Liver (tissue), 9 donors: ENCODE measurements around the gene IL17RB. TPM values are rescaled to one million over a fixed set of nuclear protein-coding genes. Genes with fewer than 3 reads are reported as not detected.
A peak's percentile ranks its signal among the peaks of the same experiment; 100 is the strongest.

Experiments
- DNase-seq: peaks from one replicate; pipeline ENCODE4 v3.0.0-alpha.2; 2017; ENCODE audit warnings: low spot score
- H3K27ac ChIP-seq, 2 donors: one replicate each; pipeline ENCODE4 v1.7.0; 2013; ENCODE audit warnings: inconsistent platforms in 2 of 2, low read length in 2 of 2, control low read depth in 1 of 2, low read depth in 1 of 2, mild to moderate bottlenecking in 1 of 2
- H3K27me3 ChIP-seq, 4 donors: one replicate each; pipeline versions ENCODE4 v1.6.1 to v1.7.0; 2013; ENCODE audit warnings: low read length in 3 of 4, inconsistent platforms in 1 of 4, mild to moderate bottlenecking in 1 of 4, moderate library complexity in 1 of 4; ENCODE audit not compliant: control insufficient read depth in 4 of 4, insufficient read depth in 4 of 4
- H3K36me3 ChIP-seq, 4 donors: one replicate each; pipeline versions ENCODE4 v1.6.1 to v1.7.0; 2013; ENCODE audit warnings: low read length in 3 of 4, mild to moderate bottlenecking in 3 of 4, low read depth in 1 of 4, moderate library complexity in 1 of 4; ENCODE audit not compliant: control insufficient read depth in 4 of 4, insufficient read depth in 3 of 4
- H3K4me1 ChIP-seq, 4 donors: one replicate each; pipeline versions ENCODE4 v1.6.1 to v1.7.0; 2013; ENCODE audit warnings: low read length in 3 of 4, mild to moderate bottlenecking in 3 of 4, moderate library complexity in 1 of 4; ENCODE audit not compliant: control insufficient read depth in 4 of 4, insufficient read depth in 4 of 4
- H3K4me3 ChIP-seq, 3 donors: one replicate each; pipeline versions ENCODE4 v1.6.1 to v1.7.0; 2013; ENCODE audit warnings: low read length in 3 of 3, control low read depth in 1 of 3, low read depth in 1 of 3, mild to moderate bottlenecking in 1 of 3
- H3K9ac ChIP-seq, 2 donors: one replicate each; pipeline ENCODE4 v1.7.0; 2013; ENCODE audit warnings: low read length in 2 of 2, mild to moderate bottlenecking in 2 of 2, moderate library complexity in 2 of 2, control low read depth in 1 of 2, low read depth in 1 of 2
- H3K9me3 ChIP-seq, 4 donors: one replicate each; pipeline versions ENCODE4 v1.6.1 to v1.7.0; 2013; ENCODE audit warnings: low read length in 3 of 4; ENCODE audit not compliant: control insufficient read depth in 4 of 4
- ATF3 ChIP-seq: IDR thresholded peaks from 2 replicates; pipeline ENCODE4 v1.6.1; 2016; ENCODE audit warnings: antibody characterized with exemption
- EGR1 ChIP-seq, 2 donors: IDR thresholded peaks; 2 replicates each; pipeline ENCODE4 v1.6.1; 2016 to 2018; ENCODE audit warnings: antibody characterized with exemption in 2 of 2, low read depth in 2 of 2
- FOXA1 ChIP-seq: IDR thresholded peaks from 2 replicates; pipeline ENCODE4 v1.6.1; 2016; ENCODE audit warnings: antibody characterized with exemption
- FOXA2 ChIP-seq: IDR thresholded peaks from 2 replicates; pipeline ENCODE4 v1.6.1; 2016; ENCODE audit warnings: antibody characterized with exemption
- GABPA ChIP-seq, 2 donors: IDR thresholded peaks in 1 of 2; conservative IDR thresholded peaks in 1 of 2; 2 replicates each; pipeline ENCODE4 v1.6.1; 2016; ENCODE audit warnings: antibody characterized with exemption in 2 of 2, mild to moderate bottlenecking in 1 of 2, moderate library complexity in 1 of 2
- HNF4A ChIP-seq, 2 donors: conservative IDR thresholded peaks; 2 replicates each; pipeline ENCODE4 v1.6.1; 2016; ENCODE audit warnings: antibody characterized with exemption in 2 of 2, mild to moderate bottlenecking in 2 of 2
- HNF4G ChIP-seq: IDR thresholded peaks from 2 replicates; pipeline ENCODE4 v1.6.1; 2016; ENCODE audit warnings: antibody characterized with exemption
- RAD21 ChIP-seq, 2 donors: IDR thresholded peaks; 2 replicates each; pipeline ENCODE4 v1.6.1; 2016; ENCODE audit warnings: antibody characterized with exemption in 2 of 2, mild to moderate bottlenecking in 2 of 2
- RXRA ChIP-seq, 2 donors: IDR thresholded peaks; 2 replicates each; pipeline ENCODE4 v1.6.1; 2017 to 2018; ENCODE audit warnings: antibody characterized with exemption in 2 of 2, mild to moderate bottlenecking in 1 of 2
- SP1 ChIP-seq: IDR thresholded peaks from 2 replicates; pipeline ENCODE4 v1.6.1; 2018; ENCODE audit warnings: antibody characterized with exemption, mild to moderate bottlenecking
- TAF1 ChIP-seq: conservative IDR thresholded peaks from 2 replicates; pipeline ENCODE4 v1.6.1; 2016; ENCODE audit warnings: antibody characterized with exemption, mild to moderate bottlenecking
- YY1 ChIP-seq: IDR thresholded peaks from 2 replicates; pipeline ENCODE4 v1.6.1; 2016; ENCODE audit warnings: antibody characterized with exemption, mild to moderate bottlenecking
- WGBS: extraction: QIAGEN DNeasy Blood & Tissue Kit; methylation state at CpG from one replicate; pipeline ENCODE4 v1.1.7; 2013; 5-methylcytosine and 5-hydroxymethylcytosine counted together
- polyA plus RNA-seq, 2 donors: library from polyadenylated mRNA; stranded (reverse) in 1 of 2; unstranded in 1 of 2; fragments of 200-250 nt in 1 of 2; fragments of >200 nt in 1 of 2; fragmentation: Nextera tagmentation in 1 of 2; extraction: Ambion mirVana in 1 of 2; gene quantifications; one replicate each; pipeline versions ENCODE4 v1.2.1 to v1.2.3, GENCODE V29; 2013 to 2015
- total RNA-seq, 2 donors: library from RNA; depleted of rRNA; stranded (reverse); fragments of >200 nt; gene quantifications; one replicate each; pipeline ENCODE4 v1.2.3, GENCODE V29; 2014
- TF ChIP-seq, protein P1 (sequence below): IDR thresholded peaks from 2 replicates; pipeline ENCODE4 v1.6.1; 2016; ENCODE audit warnings: antibody characterized with exemption, mild to moderate bottlenecking
- TF ChIP-seq, protein P2 (sequence below): IDR thresholded peaks from 2 replicates; pipeline ENCODE4 v1.6.1; 2016; ENCODE audit warnings: antibody characterized with exemption
- TF ChIP-seq, protein P3 (sequence below): IDR thresholded peaks from 2 replicates; pipeline ENCODE4 v1.6.1; 2016; ENCODE audit warnings: antibody characterized with exemption
- donor health status: healthy.
- donor health status: healthy.
- donor health status: healthy.
- donor health status: healthy.
- donor health status: healthy.

The IL17RB gene
- total and polyA plus RNA-seq, 4 donors: 11.8 to 21.6 (median 15.8) TPM

GRCh38 chr3:53880396-53881345 lies 34.3 kb downstream of the IL17RB start:
- H3K9ac ChIP-seq: peak overlapping the region in 1 of 2 donors; percentile 49
- DNase-seq: no peak
- H3K4me3 ChIP-seq: peak overlapping the region in 2 of 3 donors; percentile 86 to 87
- 71% methylated on average over 10 of the region's 10 CpGs for WGBS
- no peak overlapping the region for H3K27ac ChIP-seq
- no peaks in the 10 kb centered on the region for H3K9me3 ChIP-seq
- TF ChIP-seq YY1: no peak
- TF ChIP-seq HNF4A (conservative IDR thresholded peaks at IDR 0.05): no peak
- no peak for TF ChIP-seq FOXA1
- no peak for TF ChIP-seq RXRA (IDR thresholded peaks at IDR 0.05)
- peaks cover 4 to 11% (median 9%) of the 10 kb centered on the region in 4 donors for H3K4me1 ChIP-seq
- H3K27me3 ChIP-seq: no peaks in the 10 kb centered on the region
- H3K36me3 ChIP-seq: peaks cover 5 to 57% (median 47%) of the 10 kb centered on the region in 4 donors

DNA sequence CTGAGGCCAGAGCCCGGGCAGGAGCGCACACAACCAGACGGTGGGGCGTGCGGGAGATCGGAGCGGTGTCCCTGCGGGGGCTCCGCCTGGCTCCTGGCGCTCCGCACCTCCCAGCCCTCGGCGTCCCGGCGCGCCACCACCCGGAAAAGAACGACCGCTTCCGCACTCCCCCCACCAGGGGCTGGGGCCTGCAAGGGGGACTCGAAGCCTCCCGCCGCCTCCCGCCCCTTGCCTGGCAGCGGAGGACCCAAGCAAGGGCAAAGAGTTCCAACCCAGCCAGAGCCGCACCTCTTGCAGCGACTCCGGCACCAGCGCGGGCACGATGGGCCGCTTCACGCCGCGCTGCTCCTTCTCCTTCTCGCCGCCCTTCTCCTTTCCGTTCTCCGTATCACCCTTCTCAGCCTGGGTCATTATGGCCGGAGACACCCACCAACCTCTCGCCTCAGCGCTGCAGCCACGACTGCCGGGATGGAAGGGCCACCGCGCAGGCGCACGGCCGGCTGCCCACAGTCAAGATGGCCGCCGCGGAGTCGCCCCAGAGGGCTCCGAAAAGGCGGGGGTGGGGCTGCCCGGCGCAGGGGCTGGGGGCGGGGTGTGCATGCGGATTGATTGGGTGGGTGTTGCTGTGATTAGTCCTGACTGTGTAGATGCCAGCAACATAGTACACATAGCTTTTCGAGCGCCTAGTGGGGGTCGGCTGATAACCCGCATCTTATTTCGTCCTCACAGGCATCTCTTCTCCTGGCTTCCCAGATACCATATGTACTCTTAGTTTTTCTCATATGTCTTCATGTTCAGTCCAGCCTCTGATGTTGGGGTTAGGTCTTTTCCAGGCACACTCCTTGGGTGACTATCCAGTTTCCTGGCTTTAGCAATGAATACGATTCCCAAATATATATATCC lies 35.6 kb downstream of the IL17RB start, which contains the start of gene ACTR8:
Gene ACTR8 (minus strand): TSS at position 462 of the 903 bp plus-strand sequence. CDS start 51 bp downstream, at position 411.
- Histone ChIP-seq H3K4me1 (peaks cover 4 to 11% (median 9%) of the 10 kb centered on the region in 4 donors), H3K9ac (peak within 1 kb of the TSS; percentile 48 to 57), H3K36me3 (peaks cover 5 to 49% (median 46%) of the 10 kb centered on the region in 4 donors), H3K27me3 (no peaks in the 10 kb centered on the region), H3K9me3 (no peaks in the 10 kb centered on the region), H3K4me3 (peak within 1 kb of the TSS; percentile 86 to 88 (median 87)), H3K27ac (peak within 1 kb of the TSS; percentile 78 to 85)
- peak; percentile 91 for DNase-seq
- 2% methylated on average over 65 of the region's 65 CpGs for WGBS
- TF ChIP-seq HNF4G: no peak
- no peak for TF ChIP-seq ATF3
- TF ChIP-seq, protein P1, sequence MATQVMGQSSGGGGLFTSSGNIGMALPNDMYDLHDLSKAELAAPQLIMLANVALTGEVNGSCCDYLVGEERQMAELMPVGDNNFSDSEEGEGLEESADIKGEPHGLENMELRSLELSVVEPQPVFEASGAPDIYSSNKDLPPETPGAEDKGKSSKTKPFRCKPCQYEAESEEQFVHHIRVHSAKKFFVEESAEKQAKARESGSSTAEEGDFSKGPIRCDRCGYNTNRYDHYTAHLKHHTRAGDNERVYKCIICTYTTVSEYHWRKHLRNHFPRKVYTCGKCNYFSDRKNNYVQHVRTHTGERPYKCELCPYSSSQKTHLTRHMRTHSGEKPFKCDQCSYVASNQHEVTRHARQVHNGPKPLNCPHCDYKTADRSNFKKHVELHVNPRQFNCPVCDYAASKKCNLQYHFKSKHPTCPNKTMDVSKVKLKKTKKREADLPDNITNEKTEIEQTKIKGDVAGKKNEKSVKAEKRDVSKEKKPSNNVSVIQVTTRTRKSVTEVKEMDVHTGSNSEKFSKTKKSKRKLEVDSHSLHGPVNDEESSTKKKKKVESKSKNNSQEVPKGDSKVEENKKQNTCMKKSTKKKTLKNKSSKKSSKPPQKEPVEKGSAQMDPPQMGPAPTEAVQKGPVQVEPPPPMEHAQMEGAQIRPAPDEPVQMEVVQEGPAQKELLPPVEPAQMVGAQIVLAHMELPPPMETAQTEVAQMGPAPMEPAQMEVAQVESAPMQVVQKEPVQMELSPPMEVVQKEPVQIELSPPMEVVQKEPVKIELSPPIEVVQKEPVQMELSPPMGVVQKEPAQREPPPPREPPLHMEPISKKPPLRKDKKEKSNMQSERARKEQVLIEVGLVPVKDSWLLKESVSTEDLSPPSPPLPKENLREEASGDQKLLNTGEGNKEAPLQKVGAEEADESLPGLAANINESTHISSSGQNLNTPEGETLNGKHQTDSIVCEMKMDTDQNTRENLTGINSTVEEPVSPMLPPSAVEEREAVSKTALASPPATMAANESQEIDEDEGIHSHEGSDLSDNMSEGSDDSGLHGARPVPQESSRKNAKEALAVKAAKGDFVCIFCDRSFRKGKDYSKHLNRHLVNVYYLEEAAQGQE: peak; percentile 49
- TF ChIP-seq, protein P2, sequence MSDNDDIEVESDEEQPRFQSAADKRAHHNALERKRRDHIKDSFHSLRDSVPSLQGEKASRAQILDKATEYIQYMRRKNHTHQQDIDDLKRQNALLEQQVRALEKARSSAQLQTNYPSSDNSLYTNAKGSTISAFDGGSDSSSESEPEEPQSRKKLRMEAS: no peak
- peak; percentile 99 for TF ChIP-seq YY1
- peak in 1 of 2 donors; percentile 29 for TF ChIP-seq GABPA (IDR thresholded peaks at IDR 0.05 in 1 of 2, conservative IDR thresholded peaks at IDR 0.05 in 1 of 2)
- peak; percentile 93 for TF ChIP-seq TAF1
- TF ChIP-seq FOXA2: no peak
- TF ChIP-seq RAD21 (IDR thresholded peaks at IDR 0.05): no peak
- no peak for TF ChIP-seq EGR1 (IDR thresholded peaks at IDR 0.05; ENCODE audit: low read depth in 2 of 2)
- TF ChIP-seq, protein P3, sequence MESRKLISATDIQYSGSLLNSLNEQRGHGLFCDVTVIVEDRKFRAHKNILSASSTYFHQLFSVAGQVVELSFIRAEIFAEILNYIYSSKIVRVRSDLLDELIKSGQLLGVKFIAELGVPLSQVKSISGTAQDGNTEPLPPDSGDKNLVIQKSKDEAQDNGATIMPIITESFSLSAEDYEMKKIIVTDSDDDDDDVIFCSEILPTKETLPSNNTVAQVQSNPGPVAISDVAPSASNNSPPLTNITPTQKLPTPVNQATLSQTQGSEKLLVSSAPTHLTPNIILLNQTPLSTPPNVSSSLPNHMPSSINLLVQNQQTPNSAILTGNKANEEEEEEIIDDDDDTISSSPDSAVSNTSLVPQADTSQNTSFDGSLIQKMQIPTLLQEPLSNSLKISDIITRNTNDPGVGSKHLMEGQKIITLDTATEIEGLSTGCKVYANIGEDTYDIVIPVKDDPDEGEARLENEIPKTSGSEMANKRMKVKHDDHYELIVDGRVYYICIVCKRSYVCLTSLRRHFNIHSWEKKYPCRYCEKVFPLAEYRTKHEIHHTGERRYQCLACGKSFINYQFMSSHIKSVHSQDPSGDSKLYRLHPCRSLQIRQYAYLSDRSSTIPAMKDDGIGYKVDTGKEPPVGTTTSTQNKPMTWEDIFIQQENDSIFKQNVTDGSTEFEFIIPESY: no peak
- TF ChIP-seq SP1: no peak
- no peak for TF ChIP-seq RXRA (IDR thresholded peaks at IDR 0.05)
